SK-MEL-5 (cell line): ENCODE data around the gene CNGA4. TPM values are rescaled to one million over a fixed set of nuclear protein-coding genes. Genes with fewer than 3 reads are reported as not detected.

Experiments used
- DNase-seq: peaks from one replicate; pipeline ENCODE4 v3.0.0-alpha.2; 2016; ENCODE audit warnings: low read depth, low spot score
- in situ Hi-C: cut with HindIII; loops from 2 replicates; pipeline ENCODE4 v1.10.0; 2016; ENCODE audit warnings: low sequenced_read_pairs, high pct_unique_total_duplicates, low pct_unique_long_range_greater_than_20kb
- total RNA-seq: library from RNA; depleted of rRNA; stranded (reverse); fragments of >200 nt; shearing (Covaris generic); gene quantifications from 2 replicates; pipeline ENCODE4 v1.2.3, GENCODE V29; 2014; rRNA removed

CNGA4 gene
- total RNA-seq, 1 experiment from 2014 or later: not detected

GRCh38 chr11:6285019-6285418 lies 46.1 kb downstream of the CNGA4 start:
- DNase-seq: no peak
- in situ Hi-C loops: no loop called here

Other genes starting within 250 kb of the CNGA4 start
- gene OR56A4, start 232.1 kb upstream of the CNGA4 start, total RNA-seq: not detected in 2 replicates
- not detected in 2 replicates for gene OR56A1, start 208.3 kb upstream of the CNGA4 start, total RNA-seq
- gene OR56B4, start 131.4 kb upstream of the CNGA4 start, total RNA-seq: not detected in 2 replicates
- gene OR52B2, start 68.8 kb upstream of the CNGA4 start, total RNA-seq: not detected in 2 replicates
- gene OR52W1, start 39.9 kb upstream of the CNGA4 start, total RNA-seq: not detected in 2 replicates
- not detected in 2 replicates for gene C11orf42, start 33.5 kb upstream of the CNGA4 start, total RNA-seq
- 13.5 and 16.8 TPM in 2 replicates for gene FHIP1B, start 4.5 kb upstream of the CNGA4 start, total RNA-seq
- gene CCKBR, start 20.7 kb downstream of the CNGA4 start, total RNA-seq: not detected in 2 replicates
- gene CAVIN3, start 81.4 kb downstream of the CNGA4 start, total RNA-seq: 6.7 and 8.5 TPM in 2 replicates
- 39.4 and 40.0 TPM in 2 replicates for gene SMPD1, start 151.4 kb downstream of the CNGA4 start, total RNA-seq
- 38.0 and 46.2 TPM in 2 replicates for gene APBB1, start 180.0 kb downstream of the CNGA4 start, total RNA-seq
- 0.35 TPM in 1 of 2 replicates, not detected in the other for gene HPX, start 201.9 kb downstream of the CNGA4 start, total RNA-seq
- gene TRIM3, start 234.9 kb downstream of the CNGA4 start, total RNA-seq: 11.7 and 12.8 TPM in 2 replicates
- 61.2 and 66.8 TPM in 2 replicates for gene ARFIP2, start 242.2 kb downstream of the CNGA4 start, total RNA-seq
- 61.3 and 68.5 TPM in 2 replicates for gene TIMM10B, start 242.4 kb downstream of the CNGA4 start, total RNA-seq